22Rv1 (cell line): Measurements from ENCODE around the gene KCTD2.

Source experiments
- ZFX ChIP-seq: fragments of 450-650 bp; IDR thresholded peaks from 2 replicates; pipeline ENCODE4 v1.6.1; 2017; ENCODE audit warnings: antibody characterized with exemption, borderline replicate concordance
- TF ChIP-seq, protein P1 (sequence below): fragments of 450-650 bp; IDR thresholded peaks from 2 replicates; pipeline ENCODE4 v1.5.1; 2017; ENCODE audit warnings: mild to moderate bottlenecking

DNA sequence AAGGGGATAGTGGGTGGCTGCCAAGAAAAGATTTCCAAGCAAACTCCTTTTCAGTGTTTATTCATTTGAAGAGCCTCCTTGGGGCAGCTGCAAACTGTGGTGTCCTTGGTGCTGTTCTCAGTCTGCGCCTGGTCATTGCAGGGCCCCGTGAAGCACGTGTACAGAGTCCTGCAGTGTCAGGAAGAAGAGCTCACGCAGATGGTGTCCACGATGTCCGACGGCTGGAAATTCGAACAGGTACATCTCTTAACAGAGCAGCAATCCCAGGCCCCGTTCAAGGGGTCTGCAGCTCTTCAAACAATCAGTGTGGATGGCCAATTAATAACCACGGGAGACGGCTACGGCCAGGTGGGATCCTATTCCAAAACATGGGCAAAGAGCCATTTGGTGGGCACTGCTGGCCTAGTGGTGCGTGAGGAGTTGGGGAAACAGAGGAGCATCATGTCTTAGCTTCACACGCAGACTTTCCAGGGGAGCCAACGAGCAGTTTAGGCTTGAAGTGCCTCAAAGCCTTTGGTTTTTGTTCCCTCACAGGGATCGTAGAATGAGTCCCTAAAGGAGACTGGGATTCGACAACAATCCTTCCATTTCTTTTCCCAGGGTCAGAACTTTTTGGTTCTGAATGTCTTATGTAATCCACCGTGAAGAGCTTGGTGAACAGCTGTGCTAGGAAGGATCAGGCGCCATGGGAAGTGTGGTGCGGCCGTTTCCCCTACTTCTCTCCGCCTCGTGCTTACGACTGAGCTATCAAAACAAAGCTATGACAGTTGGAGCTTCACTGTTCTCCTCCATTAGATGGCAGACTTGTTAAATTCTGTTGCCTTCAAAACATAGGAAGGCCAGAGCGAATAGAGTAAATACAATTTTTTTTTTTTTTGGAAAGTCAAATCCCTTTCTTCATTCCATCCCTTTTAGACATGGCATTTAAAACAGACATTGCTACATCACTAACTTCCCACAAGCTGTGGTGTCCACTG lies 12.6 kb downstream of the KCTD2 start:
- TF ChIP-seq, protein P1, sequence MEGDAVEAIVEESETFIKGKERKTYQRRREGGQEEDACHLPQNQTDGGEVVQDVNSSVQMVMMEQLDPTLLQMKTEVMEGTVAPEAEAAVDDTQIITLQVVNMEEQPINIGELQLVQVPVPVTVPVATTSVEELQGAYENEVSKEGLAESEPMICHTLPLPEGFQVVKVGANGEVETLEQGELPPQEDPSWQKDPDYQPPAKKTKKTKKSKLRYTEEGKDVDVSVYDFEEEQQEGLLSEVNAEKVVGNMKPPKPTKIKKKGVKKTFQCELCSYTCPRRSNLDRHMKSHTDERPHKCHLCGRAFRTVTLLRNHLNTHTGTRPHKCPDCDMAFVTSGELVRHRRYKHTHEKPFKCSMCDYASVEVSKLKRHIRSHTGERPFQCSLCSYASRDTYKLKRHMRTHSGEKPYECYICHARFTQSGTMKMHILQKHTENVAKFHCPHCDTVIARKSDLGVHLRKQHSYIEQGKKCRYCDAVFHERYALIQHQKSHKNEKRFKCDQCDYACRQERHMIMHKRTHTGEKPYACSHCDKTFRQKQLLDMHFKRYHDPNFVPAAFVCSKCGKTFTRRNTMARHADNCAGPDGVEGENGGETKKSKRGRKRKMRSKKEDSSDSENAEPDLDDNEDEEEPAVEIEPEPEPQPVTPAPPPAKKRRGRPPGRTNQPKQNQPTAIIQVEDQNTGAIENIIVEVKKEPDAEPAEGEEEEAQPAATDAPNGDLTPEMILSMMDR: no peak
- no peak for TF ChIP-seq ZFX
